GM06990 (cell line): Measurements from ENCODE around the gene ORM1.
"Not testable (repeated sequence)": the region's sequence is repeated elsewhere in the genome, so short reads cannot be mapped to it uniquely, and the experiment has no call there.

ENCODE experiments used
- DNase-seq: peaks from one replicate; pipeline ENCODE4 v3.0.0-alpha.2; 2011; ENCODE audit not compliant: insufficient read length; ENCODE audit errors: extremely low read depth
- H3K27me3 ChIP-seq: replicated peaks from 2 replicates; pipeline ENCODE4 v1.6.0; 2011; ENCODE audit warnings: low read length; ENCODE audit not compliant: control insufficient read depth, insufficient read depth
- H3K36me3 ChIP-seq: 2 replicates; pipeline ENCODE4 v1.5.1; 2011; ENCODE audit warnings: low read length; ENCODE audit not compliant: control insufficient read depth, insufficient read depth
- H3K4me3 ChIP-seq: replicated peaks from 2 replicates; pipeline ENCODE4 v1.5.1; 2011; ENCODE audit warnings: low read depth, mild to moderate bottlenecking, control low read depth, low read length
- TF ChIP-seq, protein P1 (sequence below): IDR thresholded peaks from 2 replicates; pipeline ENCODE4 v1.5.1; 2011; ENCODE audit warnings: low read length, control low read depth, mild to moderate bottlenecking, inconsistent platforms; ENCODE audit not compliant: insufficient read depth, poor library complexity, severe bottlenecking

ORM1 gene

DNA sequence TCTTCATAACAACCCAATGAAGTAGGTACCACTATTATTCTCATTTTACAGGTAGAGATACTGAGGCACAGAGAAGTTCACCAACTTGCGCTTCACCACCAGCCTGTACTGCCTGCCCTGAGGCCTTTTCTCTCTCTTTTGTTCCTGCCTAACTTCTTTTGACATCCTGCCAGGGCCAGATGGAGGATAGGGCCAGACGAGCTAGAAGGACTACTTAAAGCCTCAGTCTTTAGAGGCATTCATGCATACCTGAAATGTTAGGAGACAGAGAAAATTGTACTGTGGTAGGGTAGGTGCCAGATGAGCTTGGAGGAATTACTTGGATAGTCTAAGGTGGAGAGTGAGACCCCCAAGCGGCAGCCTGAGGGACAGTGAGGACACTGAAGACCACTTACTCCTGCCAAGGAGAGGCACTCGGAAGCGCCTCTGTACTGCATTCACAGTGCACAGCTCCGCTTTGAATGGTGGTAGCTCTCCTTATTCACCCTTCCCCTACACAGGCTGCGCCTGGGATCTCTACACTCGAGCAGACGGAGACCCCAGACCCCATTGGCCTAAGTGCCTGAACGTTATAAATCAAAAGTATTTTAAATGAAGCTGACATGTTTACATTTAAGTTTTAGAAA is 6.2 kb upstream of the ORM1 start:
- no peak overlapping the region for H3K4me3 ChIP-seq
- TF ChIP-seq, protein P1, sequence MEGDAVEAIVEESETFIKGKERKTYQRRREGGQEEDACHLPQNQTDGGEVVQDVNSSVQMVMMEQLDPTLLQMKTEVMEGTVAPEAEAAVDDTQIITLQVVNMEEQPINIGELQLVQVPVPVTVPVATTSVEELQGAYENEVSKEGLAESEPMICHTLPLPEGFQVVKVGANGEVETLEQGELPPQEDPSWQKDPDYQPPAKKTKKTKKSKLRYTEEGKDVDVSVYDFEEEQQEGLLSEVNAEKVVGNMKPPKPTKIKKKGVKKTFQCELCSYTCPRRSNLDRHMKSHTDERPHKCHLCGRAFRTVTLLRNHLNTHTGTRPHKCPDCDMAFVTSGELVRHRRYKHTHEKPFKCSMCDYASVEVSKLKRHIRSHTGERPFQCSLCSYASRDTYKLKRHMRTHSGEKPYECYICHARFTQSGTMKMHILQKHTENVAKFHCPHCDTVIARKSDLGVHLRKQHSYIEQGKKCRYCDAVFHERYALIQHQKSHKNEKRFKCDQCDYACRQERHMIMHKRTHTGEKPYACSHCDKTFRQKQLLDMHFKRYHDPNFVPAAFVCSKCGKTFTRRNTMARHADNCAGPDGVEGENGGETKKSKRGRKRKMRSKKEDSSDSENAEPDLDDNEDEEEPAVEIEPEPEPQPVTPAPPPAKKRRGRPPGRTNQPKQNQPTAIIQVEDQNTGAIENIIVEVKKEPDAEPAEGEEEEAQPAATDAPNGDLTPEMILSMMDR: no peak
- no peaks in the 10 kb centered on the region for H3K36me3 ChIP-seq
- no peaks in the 10 kb centered on the region; the same call in 1 of the 2 replicates for H3K27me3 ChIP-seq
- no peak for DNase-seq

DNA sequence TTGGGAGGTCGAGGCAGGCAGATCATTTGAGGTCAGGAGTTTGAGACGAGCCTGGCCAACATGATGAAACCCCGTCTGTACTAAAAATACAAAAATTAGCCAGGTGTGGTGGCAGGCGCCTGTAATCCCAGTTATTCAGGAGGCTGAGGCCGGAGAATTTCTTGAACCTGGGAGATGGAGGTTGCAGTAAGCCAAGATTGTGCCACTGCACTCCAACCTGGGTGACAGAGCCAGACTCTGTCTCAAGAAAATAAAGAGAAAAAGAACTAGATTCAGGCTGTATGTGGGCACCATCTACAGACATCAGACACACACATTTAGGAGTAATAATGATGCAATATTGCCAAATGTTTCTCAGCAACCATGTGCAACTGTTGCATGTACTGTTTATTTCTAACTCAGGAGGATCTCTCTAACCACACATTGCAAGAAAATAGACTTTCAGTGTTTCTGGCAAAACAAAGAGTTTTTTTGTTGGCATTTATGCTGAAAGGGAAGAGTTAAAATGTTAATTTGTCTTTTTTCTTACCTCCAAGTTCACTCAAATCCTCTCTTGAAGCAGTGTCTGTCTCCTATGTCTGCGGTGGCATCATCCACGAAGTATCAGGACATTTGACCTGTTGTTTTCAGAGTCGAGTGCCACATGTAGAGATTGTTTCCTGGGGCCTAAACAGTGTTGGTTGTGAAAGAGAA is 5.1 kb upstream of the ORM1 start:
- no peak for DNase-seq
- Histone ChIP-seq H3K4me3 (no peak overlapping the region), H3K36me3 (no peaks in the 10 kb centered on the region), H3K27me3 (no peaks in the 10 kb centered on the region; the same call in 1 of the 2 replicates)
- TF ChIP-seq, protein P1: no peak

DNA sequence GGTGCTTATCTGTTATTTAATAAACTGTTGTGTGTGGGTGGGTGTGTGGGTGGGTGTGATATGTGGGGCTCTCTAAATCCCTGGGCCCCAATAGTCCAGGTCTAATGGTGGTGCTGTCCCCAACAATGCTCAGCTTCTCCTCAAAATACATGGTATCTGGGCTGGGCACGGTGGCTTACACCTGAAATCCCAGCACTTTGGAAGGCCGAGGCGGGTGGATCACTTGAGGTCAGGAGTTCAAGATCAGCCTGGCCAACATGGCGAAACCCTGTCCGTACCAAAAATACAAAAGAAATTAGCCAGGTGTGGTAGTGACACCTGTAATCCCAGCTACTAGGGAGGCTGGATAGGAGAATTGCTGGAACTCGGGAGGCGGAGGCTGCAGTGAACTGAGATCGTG is 4.5 kb upstream of the ORM1 start:
- no peak for DNase-seq
- no peak overlapping the region for H3K4me3 ChIP-seq
- TF ChIP-seq, protein P1: no peak
- H3K36me3 ChIP-seq: no peaks in the 10 kb centered on the region
- no peaks in the 10 kb centered on the region; the same call in 1 of the 2 replicates for H3K27me3 ChIP-seq

- DNase-seq: no peak
- Histone ChIP-seq H3K4me3 (no peak overlapping the region), H3K27me3 (no peaks in the 10 kb centered on the region; the same call in 1 of the 2 replicates), H3K36me3 (no peaks in the 10 kb centered on the region)
- TF ChIP-seq, protein P1: no peak
Measured at GRCh38 chr9:114319147-114319546, 3.8 kb upstream of the ORM1 start.

- not testable (repeated sequence) for H3K27me3 ChIP-seq, DNase-seq, H3K4me3 ChIP-seq, H3K36me3 ChIP-seq
Measured at GRCh38 chr9:114320710-114321109, 2.2 kb upstream of the ORM1 start.

- H3K4me3 ChIP-seq: no peak overlapping the region
- no peak for DNase-seq
- TF ChIP-seq, protein P1: no peak
Measured at GRCh38 chr9:114321759-114322158, 1.1 kb upstream of the ORM1 start.

GRCh38 chr9:114322160-114322818 is 609 bp upstream of the ORM1 start:
- DNase-seq, H3K4me3 ChIP-seq, H3K27me3 ChIP-seq, H3K36me3 ChIP-seq: not testable (repeated sequence)

More at GRCh38 chr9:114321759-114322158, 1.1 kb upstream of the ORM1 start:
- no peaks in the 10 kb centered on the region for H3K36me3 ChIP-seq
- H3K27me3 ChIP-seq: no peaks in the 10 kb centered on the region; the same call in 1 of the 2 replicates

DNA sequence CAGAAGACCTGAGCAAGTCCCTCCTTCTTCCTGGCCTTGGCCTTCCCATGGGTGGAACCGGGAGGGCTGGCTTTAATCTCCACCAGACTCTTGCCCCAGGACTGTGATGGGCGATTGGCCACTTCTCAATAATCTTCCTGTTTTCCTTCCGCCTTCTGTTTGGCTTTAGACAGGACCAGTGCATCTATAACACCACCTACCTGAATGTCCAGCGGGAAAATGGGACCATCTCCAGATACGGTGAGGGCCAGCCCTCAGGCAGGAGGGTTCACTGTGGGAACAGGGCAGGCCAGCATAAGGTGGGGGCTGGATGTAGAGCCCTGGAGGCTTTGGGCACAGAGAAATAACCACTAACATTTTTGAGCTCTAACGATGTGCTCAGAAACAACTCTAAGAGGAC is 951 bp downstream of the ORM1 start:
- not testable (repeated sequence) for H3K36me3 ChIP-seq, H3K27me3 ChIP-seq, H3K4me3 ChIP-seq, DNase-seq
